Upper lobe of left lung (tissue), 4 donors: Measurements from ENCODE around the gene TBC1D32.

Experiments
- CTCF ChIP-seq, 6 experiments: fragments of 450-650 bp in 4 of 6; fragments of 200-600 bp in 2 of 6; sonication (generic) in 2 of 6; IDR thresholded peaks; one replicate each; pipeline ENCODE4 v1.5.1; 2016 to 2019; ENCODE audit warnings: antibody characterized with exemption in 6 of 6
- EP300 ChIP-seq, 4 donors: sonication (generic); formaldehyde crosslinking; IDR thresholded peaks; one replicate each; pipeline ENCODE4 v1.5.1; 2017; ENCODE audit warnings: antibody characterized with exemption in 4 of 4, control low read depth in 2 of 4
- POLR2A ChIP-seq, 4 donors: fragments of 450-650 bp; IDR thresholded peaks; one replicate each; pipeline ENCODE4 v1.5.1; 2016 to 2017; ENCODE audit warnings: antibody characterized with exemption in 4 of 4, mild to moderate bottlenecking in 2 of 4
- POLR2AphosphoS5 ChIP-seq, 2 donors: sonication (generic); formaldehyde crosslinking; IDR thresholded peaks; one replicate each; pipeline ENCODE4 v1.5.1; 2017; ENCODE audit warnings: antibody characterized with exemption in 2 of 2

- TF ChIP-seq CTCF (IDR thresholded peaks at IDR 0.05) (no peak), POLR2AphosphoS5 (IDR thresholded peaks at IDR 0.05) (no peak), POLR2A (IDR thresholded peaks at IDR 0.05) (no peak), EP300 (IDR thresholded peaks at IDR 0.05) (no peak)
These were observed 17.6 kb upstream of the TBC1D32 start for GRCh38 chr6:121351916-121352315.
